Activated naive CD4-positive, alpha-beta T cell treated with anti-CD3 and anti-CD28 coated beads, Interleukin-2, amount 50 U/mL, for 72 hours (primary cell): ENCODE results near the gene PNKP. TPM values are rescaled to one million over a fixed set of nuclear protein-coding genes. Genes with fewer than 3 reads are reported as not detected.

Source experiments
- total RNA-seq, 2 donors: library from RNA; stranded (reverse); gene quantifications; one replicate each; pipeline ENCODE4 v1.2.3, GENCODE V29; 2022

Gene PNKP
- total RNA-seq, 2 donors from 2014 or later: 90.6 to 119 TPM

Other genes with a start within 250 kb of the PNKP start
- gene RRAS, start 227.4 kb downstream of the PNKP start, total RNA-seq: 10 to 100 TPM in 1 of 2 donors, 1 to 10 TPM in 1; 6.0 to 12.9 TPM
- 10 to 100 TPM; 49.8 to 57.4 TPM for gene SCAF1, start 225.4 kb downstream of the PNKP start, total RNA-seq
- gene IRF3, start 201.7 kb downstream of the PNKP start, total RNA-seq: 100 to 1,000 TPM; 135 to 202 TPM
- 10 to 100 TPM; 69.6 to 93.4 TPM for gene BCL2L12, start 201.6 kb downstream of the PNKP start, total RNA-seq
- 100 to 1,000 TPM; 248 to 309 TPM for gene PRMT1, start 190.3 kb downstream of the PNKP start, total RNA-seq
- gene ADM5, start 178.0 kb downstream of the PNKP start, total RNA-seq: 1 to 10 TPM; 5.6 to 6.2 TPM
- 1 to 10 TPM; 4.1 to 4.3 TPM for gene CPT1C, start 176.5 kb downstream of the PNKP start, total RNA-seq
- gene TSKS, start 104.3 kb downstream of the PNKP start, total RNA-seq: 1 to 10 TPM in 1 of 2 donors, under 1 TPM in 1; 0.57 to 1.9 TPM
- 100 to 1,000 TPM in 1 of 2 donors, 10 to 100 TPM in 1; 79.0 to 137 TPM for gene AP2A1, start 100.6 kb downstream of the PNKP start, total RNA-seq
- gene FUZ, start 54.3 kb downstream of the PNKP start, total RNA-seq: 10 to 100 TPM; 14.8 to 24.8 TPM
- gene MED25, start 49.3 kb downstream of the PNKP start, total RNA-seq: 10 to 100 TPM; 58.4 to 68.2 TPM
- 100 to 1,000 TPM; 110 TPM for gene PTOV1, start 16.4 kb downstream of the PNKP start, total RNA-seq
- 10 to 100 TPM; 16.9 to 34.4 TPM for gene AKT1S1, start 9.8 kb upstream of the PNKP start, total RNA-seq
- gene TBC1D17, start 10.1 kb upstream of the PNKP start, total RNA-seq: 10 to 100 TPM; 28.8 to 53.0 TPM
- gene IL4I1, start 29.3 kb upstream of the PNKP start, total RNA-seq: 10 to 100 TPM in 1 of 2 donors, 1 to 10 TPM in 1; 6.3 to 11.1 TPM
- gene ATF5, start 61.6 kb upstream of the PNKP start, total RNA-seq: 10 to 100 TPM in 1 of 2 donors, 1 to 10 TPM in 1; 7.7 to 13.2 TPM
- gene NUP62, start 61.9 kb upstream of the PNKP start, total RNA-seq: 100 to 1,000 TPM in 1 of 2 donors, 10 to 100 TPM in 1; 82.5 to 109 TPM
- gene SIGLEC11, start 93.6 kb upstream of the PNKP start, total RNA-seq: not detected
- 10 to 100 TPM; 54.0 to 60.0 TPM for gene VRK3, start 157.8 kb upstream of the PNKP start, total RNA-seq
- gene ZNF473, start 158.4 kb upstream of the PNKP start, total RNA-seq: 10 to 100 TPM; 15.2 to 15.8 TPM